Smooth muscle cell (in vitro differentiated cells): ENCODE data around the gene LAMB2. TPM values are rescaled to one million over a fixed set of nuclear protein-coding genes. Genes with fewer than 3 reads are reported as not detected.

Source experiments
- DNase-seq: peaks from one replicate; lab custom pipeline; 2025; ENCODE audit not compliant: unreplicated experiment; lab: John Stamatoyannopoulos, UW
- H2AFZ ChIP-seq: fragments of 200-600 bp; sonication (generic); 2 replicates; pipeline ENCODE4 v1.6.0; 2016; ENCODE audit warnings: antibody characterized with exemption, low read depth, mild to moderate bottlenecking
- H3F3A ChIP-seq: fragments of 200-600 bp; sonication (generic); 2 replicates; pipeline ENCODE4 v1.6.0; 2017; ENCODE audit warnings: antibody characterized with exemption, low read depth
- H3K27ac ChIP-seq: fragments of 200-600 bp; sonication (generic); 2 replicates; pipeline ENCODE4 v1.5.1; 2016; ENCODE audit warnings: low read depth, mild to moderate bottlenecking
- H3K27me3 ChIP-seq: fragments of 200-600 bp; sonication (generic); 2 replicates; pipeline ENCODE4 v1.6.1; 2016; ENCODE audit warnings: low read depth, mild to moderate bottlenecking
- H3K36me3 ChIP-seq: fragments of 200-600 bp; sonication (generic); 2 replicates; pipeline ENCODE4 v1.5.1; 2016; ENCODE audit warnings: low read depth
- H3K4me1 ChIP-seq: fragments of 200-600 bp; sonication (generic); 2 replicates; pipeline ENCODE4 v1.5.1; 2016; ENCODE audit warnings: low read depth
- H3K4me2 ChIP-seq: fragments of 200-600 bp; sonication (generic); 2 replicates; pipeline ENCODE4 v1.6.0; 2016; ENCODE audit warnings: mild to moderate bottlenecking
- H3K4me3 ChIP-seq: fragments of 200-600 bp; sonication (generic); 2 replicates; pipeline ENCODE4 v1.5.1; 2016; ENCODE audit warnings: mild to moderate bottlenecking
- H3K79me2 ChIP-seq: fragments of 200-600 bp; sonication (generic); 2 replicates; pipeline ENCODE4 v1.6.0; 2016; ENCODE audit warnings: low read depth, mild to moderate bottlenecking
- H3K9ac ChIP-seq: fragments of 200-600 bp; sonication (generic); 2 replicates; pipeline ENCODE4 v1.6.0; 2016; ENCODE audit warnings: low read depth
- H3K9me3 ChIP-seq: fragments of 200-600 bp; sonication (generic); replicated peaks from 2 replicates; pipeline ENCODE4 v1.5.1; 2016; ENCODE audit warnings: low read depth
- H4K20me1 ChIP-seq: fragments of 200-600 bp; sonication (generic); 2 replicates; pipeline ENCODE4 v1.6.0; 2016; ENCODE audit warnings: low read depth
- WGBS: methylation state at CpG from one replicate; pipeline ENCODE4 v1.1.7; 2016; ENCODE audit warnings: low lambda C conversion rate; 5-methylcytosine and 5-hydroxymethylcytosine counted together
- polyA plus RNA-seq: library from polyadenylated mRNA; unstranded; fragments of >200 nt; fragmentation: Nextera tagmentation; extraction: Ambion mirVana; gene quantifications from 2 replicates; pipeline ENCODE4 v1.2.1, GENCODE V29; 2016
- total RNA-seq: library from RNA; depleted of rRNA; stranded (reverse); fragments of >200 nt; gene quantifications from 2 replicates; pipeline ENCODE4 v1.2.3, GENCODE V29; 2014
- TF ChIP-seq, protein P1 (sequence below): fragments of 200-600 bp; sonication (generic); IDR thresholded peaks from 2 replicates; pipeline ENCODE4 v1.5.1; 2017; ENCODE audit warnings: borderline replicate concordance, mild to moderate bottlenecking, antibody characterized with exemption; ENCODE audit not compliant: insufficient read depth, poor library complexity, severe bottlenecking

LAMB2 gene
- total and polyA plus RNA-seq, 2 experiments from 2014 or later = 456 to 503 TPM

DNA sequence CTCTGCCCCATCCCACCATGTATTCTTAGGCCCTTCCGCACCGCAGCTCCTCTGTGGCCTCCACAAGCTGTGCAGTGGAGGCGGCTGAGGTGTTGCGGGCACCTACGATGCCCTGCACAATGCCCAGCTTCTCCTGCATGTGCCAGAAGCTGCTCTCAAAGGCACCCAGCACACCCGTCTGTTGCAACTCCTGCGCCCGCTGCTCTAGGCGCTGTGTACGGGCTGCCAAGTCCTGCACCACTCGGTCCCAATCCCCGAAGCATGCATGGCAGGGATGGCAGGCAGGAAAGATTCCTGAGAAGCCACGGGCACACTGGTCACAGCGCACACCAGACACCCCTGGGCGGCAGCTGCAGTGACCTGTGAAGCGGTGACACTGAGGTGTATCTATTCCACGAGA lies 9.2 kb downstream of the LAMB2 start:
- no peak for DNase-seq
- Histone ChIP-seq H4K20me1 (no peaks in the 10 kb centered on the region), H3K9me3 (no peaks in the 10 kb centered on the region), H3K4me2 (no peak overlapping the region), H3K9ac (no peak overlapping the region), H2AFZ (no peak overlapping the region), H3K27ac (no peak overlapping the region), H3K79me2 (peaks cover 21% of the 10 kb centered on the region), H3K4me1 (peaks cover 5% of the 10 kb centered on the region), H3K27me3 (no peaks in the 10 kb centered on the region), H3K36me3 (no peaks in the 10 kb centered on the region), H3F3A (peaks cover 15% of the 10 kb centered on the region), H3K4me3 (no peak overlapping the region)
- TF ChIP-seq, protein P1, sequence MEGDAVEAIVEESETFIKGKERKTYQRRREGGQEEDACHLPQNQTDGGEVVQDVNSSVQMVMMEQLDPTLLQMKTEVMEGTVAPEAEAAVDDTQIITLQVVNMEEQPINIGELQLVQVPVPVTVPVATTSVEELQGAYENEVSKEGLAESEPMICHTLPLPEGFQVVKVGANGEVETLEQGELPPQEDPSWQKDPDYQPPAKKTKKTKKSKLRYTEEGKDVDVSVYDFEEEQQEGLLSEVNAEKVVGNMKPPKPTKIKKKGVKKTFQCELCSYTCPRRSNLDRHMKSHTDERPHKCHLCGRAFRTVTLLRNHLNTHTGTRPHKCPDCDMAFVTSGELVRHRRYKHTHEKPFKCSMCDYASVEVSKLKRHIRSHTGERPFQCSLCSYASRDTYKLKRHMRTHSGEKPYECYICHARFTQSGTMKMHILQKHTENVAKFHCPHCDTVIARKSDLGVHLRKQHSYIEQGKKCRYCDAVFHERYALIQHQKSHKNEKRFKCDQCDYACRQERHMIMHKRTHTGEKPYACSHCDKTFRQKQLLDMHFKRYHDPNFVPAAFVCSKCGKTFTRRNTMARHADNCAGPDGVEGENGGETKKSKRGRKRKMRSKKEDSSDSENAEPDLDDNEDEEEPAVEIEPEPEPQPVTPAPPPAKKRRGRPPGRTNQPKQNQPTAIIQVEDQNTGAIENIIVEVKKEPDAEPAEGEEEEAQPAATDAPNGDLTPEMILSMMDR = no peak
- WGBS = 98% methylated on average over 17 of the region's 17 CpGs

DNA sequence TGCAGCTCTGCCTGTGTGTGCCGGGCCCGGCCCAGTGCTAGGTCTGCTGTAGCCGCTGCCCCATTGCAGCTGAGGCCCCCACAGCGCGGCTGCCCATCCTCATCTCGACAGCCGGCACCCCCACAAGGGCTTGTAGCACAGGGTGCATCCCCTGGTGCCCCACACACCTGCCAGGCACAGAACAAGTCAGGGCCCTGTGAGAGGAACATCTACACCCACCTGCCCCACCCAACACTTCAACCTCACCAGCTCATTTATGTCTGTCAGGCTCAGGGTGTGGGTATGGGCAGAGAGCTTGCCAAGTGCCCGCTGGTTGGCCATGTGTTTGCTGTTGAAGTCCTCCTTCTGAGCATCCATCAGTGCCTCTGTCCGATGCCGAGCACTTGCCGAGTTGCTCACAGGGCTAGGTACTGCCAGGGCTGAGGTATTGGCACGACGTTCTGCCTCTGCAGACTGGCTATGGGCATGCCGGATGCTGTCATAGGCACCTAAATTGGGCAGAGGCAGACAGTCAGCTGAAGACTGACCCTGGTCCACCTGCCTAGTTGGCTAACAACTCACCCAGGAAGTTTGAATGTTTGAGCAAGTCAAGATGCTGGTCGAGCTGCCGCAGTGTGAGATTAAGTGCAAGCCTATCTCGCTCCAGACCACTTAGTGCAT lies 9.8 kb downstream of the LAMB2 start:
- H3K9ac ChIP-seq = no peak overlapping the region
- H3K36me3 ChIP-seq = no peaks in the 10 kb centered on the region
- no peaks in the 10 kb centered on the region for H4K20me1 ChIP-seq
- H3K79me2 ChIP-seq = peaks cover 26% of the 10 kb centered on the region
- H3K27ac ChIP-seq = no peak overlapping the region
- DNase-seq = no peak
- H3K4me2 ChIP-seq = no peak overlapping the region
- no peaks in the 10 kb centered on the region for H3K27me3 ChIP-seq
- H2AFZ ChIP-seq = no peak overlapping the region
- H3K4me1 ChIP-seq = peaks cover 5% of the 10 kb centered on the region
- 97% methylated on average over 17 of the region's 17 CpGs for WGBS
- no peak overlapping the region for H3K4me3 ChIP-seq
- TF ChIP-seq, protein P1 = no peak
- H3K9me3 ChIP-seq = no peaks in the 10 kb centered on the region
- peaks cover 15% of the 10 kb centered on the region for H3F3A ChIP-seq

DNA sequence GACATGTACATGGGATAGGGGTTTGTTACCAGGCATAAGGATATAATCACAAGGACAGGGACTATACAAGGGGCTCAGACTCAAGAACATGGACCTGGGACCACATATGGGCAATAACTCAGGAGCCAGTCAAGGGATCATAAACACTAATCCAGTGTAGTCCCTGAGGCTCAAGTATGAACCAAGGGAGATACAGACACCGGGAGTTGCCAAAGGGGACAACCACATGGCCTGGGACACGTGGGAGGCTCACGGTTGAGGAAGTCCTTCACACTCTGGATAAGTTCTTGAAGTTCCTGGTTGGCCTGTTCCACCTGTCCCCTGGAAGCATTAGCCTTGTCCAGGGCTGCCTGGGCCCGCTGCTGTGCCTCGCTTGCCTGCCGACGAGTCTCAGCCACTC lies 10.4 kb downstream of the LAMB2 start:
- H3K4me3 ChIP-seq = no peak overlapping the region
- TF ChIP-seq, protein P1 = no peak

DNA sequence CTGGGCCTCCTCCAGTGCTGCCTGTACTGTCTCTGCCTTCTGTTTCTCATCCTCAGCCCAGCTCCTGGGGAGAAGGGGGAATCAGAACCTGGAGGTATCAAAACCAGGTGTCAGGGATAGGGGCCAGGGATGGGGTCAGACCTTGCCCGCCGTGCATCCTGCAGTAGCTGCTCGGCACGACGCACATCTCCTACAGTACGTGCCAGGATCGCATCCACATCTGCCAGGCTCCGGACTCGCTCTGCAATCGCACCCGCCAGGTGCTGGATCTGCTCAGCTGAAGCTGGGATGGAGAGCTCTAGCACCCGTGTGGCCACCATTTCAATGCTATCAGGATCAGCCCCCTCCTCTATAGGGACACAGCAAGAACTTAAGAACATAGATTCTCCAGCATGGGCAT lies 10.8 kb downstream of the LAMB2 start:
- H2AFZ ChIP-seq = no peak overlapping the region
- H3K36me3 ChIP-seq = no peaks in the 10 kb centered on the region
- 98% methylated on average over 12 of the region's 12 CpGs for WGBS
- peaks cover 15% of the 10 kb centered on the region for H3F3A ChIP-seq
- no peak overlapping the region for H3K9ac ChIP-seq
- H3K27me3 ChIP-seq = no peaks in the 10 kb centered on the region
- no peak overlapping the region for H3K4me3 ChIP-seq
- DNase-seq = no peak
- H3K4me2 ChIP-seq = no peak overlapping the region
- no peaks in the 10 kb centered on the region for H4K20me1 ChIP-seq
- TF ChIP-seq, protein P1 = no peak
- H3K79me2 ChIP-seq = peaks cover 25% of the 10 kb centered on the region
- H3K9me3 ChIP-seq = no peaks in the 10 kb centered on the region
- H3K27ac ChIP-seq = no peak overlapping the region
- H3K4me1 ChIP-seq = peaks cover 5% of the 10 kb centered on the region

More for the DNA sequence above, 10.4 kb downstream of the LAMB2 start:
- Histone ChIP-seq H3K9me3 (no peaks in the 10 kb centered on the region), H2AFZ (no peak overlapping the region), H3K79me2 (peaks cover 26% of the 10 kb centered on the region), H4K20me1 (no peaks in the 10 kb centered on the region), H3K4me2 (no peak overlapping the region), H3K9ac (no peak overlapping the region), H3K27me3 (no peaks in the 10 kb centered on the region), H3K27ac (no peak overlapping the region), H3F3A (peaks cover 15% of the 10 kb centered on the region), H3K36me3 (no peaks in the 10 kb centered on the region), H3K4me1 (peaks cover 5% of the 10 kb centered on the region)
- 94% methylated on average over 7 of the region's 7 CpGs for WGBS
- DNase-seq = no peak
